Measurements from ENCODE around the gene PPP6R3. TPM values are rescaled to one million over a fixed set of nuclear protein-coding genes. Genes with fewer than 3 reads are reported as not detected.

Gene PPP6R3
- total and polyA plus RNA-seq, 2 of the 8 experiments (the other 6 are each of a cell fraction or from before 2014, with no cell fraction given) = 44.6 to 150 TPM

GRCh38 chr11:68469642-68470041, 9.1 kb downstream of the PPP6R3 start:
- Histone ChIP-seq H3K79me2 (ENCODE audit: control insufficient read depth in 1 of 2, insufficient read depth in 2 of 2, low read length in 2 of 2) (peaks cover 81 to 99% of the 10 kb centered on the region in 2 experiments), H4K91ac (replicated peaks; ENCODE audit: insufficient read length, low read length) (no peak overlapping the region), H4K5ac (ENCODE audit: insufficient read length, low read depth, low read length) (no peak overlapping the region), H2AFZ (ENCODE audit: low read length) (no peak overlapping the region), H2BK20ac (ENCODE audit: low read length) (no peak overlapping the region), H3K9ac (replicated peaks in 1 of 4; ENCODE audit: extremely low read depth in 1 of 4, low read depth in 3 of 4, low read length in 3 of 4) (no peak overlapping the region), H2BK12ac (ENCODE audit: low read depth, low read length) (no peak overlapping the region), H3K79me1 (ENCODE audit: low read depth, low read length) (peaks cover 17% of the 10 kb centered on the region), H3K56ac (replicated peaks; ENCODE audit: insufficient read length, low read depth, low read length) (no peak overlapping the region), H2BK15ac (ENCODE audit: low read length) (no peak overlapping the region), H3K27ac (ENCODE audit: low read depth, low read length) (no peak overlapping the region), H3K4me2 (ENCODE audit: insufficient read depth in 1 of 2, low read depth in 2 of 2, low read length in 2 of 2) (0 out of 4 replicates have a peak overlapping the region, but pooled peaks of 1 of the 2 experiments have one; percentile 15), H3K18ac (ENCODE audit: extremely low read depth, low read length) (no peak overlapping the region), H4K8ac (ENCODE audit: extremely low read depth, insufficient read depth, low read length) (no peak overlapping the region), H2BK120ac (replicated peaks; ENCODE audit: low read depth, low read length) (no peak overlapping the region), H3K9me3 (ENCODE audit: insufficient read depth in 2 of 2, low read depth in 1 of 2, low read length in 1 of 2) (no peaks in the 10 kb centered on the region), H3K4me1 (replicated peaks in 1 of 4; ENCODE audit: control insufficient read depth in 3 of 4, insufficient read depth in 4 of 4, low read length in 3 of 4) (peaks cover 4 to 13% (median 7%) of the 10 kb centered on the region in 4 experiments), H3K27me3 (replicated peaks in 1 of 4; ENCODE audit: control insufficient read depth in 3 of 4, extremely low read depth in 1 of 4, insufficient read depth in 3 of 4, low read length in 3 of 4) (no peaks in the 10 kb centered on the region), H2AK5ac (ENCODE audit: low read depth, low read length) (no peak overlapping the region), H2BK5ac (ENCODE audit: low read depth, low read length) (no peak overlapping the region), H3K4me3 (ENCODE audit: extremely low read depth in 1 of 4, insufficient read depth in 2 of 4, low read depth in 3 of 4, low read length in 4 of 4) (no peak overlapping the region), H4K20me1 (replicated peaks in 1 of 2; ENCODE audit: control insufficient read depth in 1 of 2, insufficient read depth in 2 of 2, low read length in 2 of 2) (peaks cover 44 to 62% of the 10 kb centered on the region in 2 experiments), H3K23me2 (ENCODE audit: low read depth, low read length) (0 out of 2 replicates have a peak, but pooled peaks cover 3% of the 10 kb centered on the region), H3K4ac (replicated peaks; ENCODE audit: insufficient read length, low read depth, low read length) (no peak overlapping the region), H3K23ac (ENCODE audit: insufficient read length) (no peak overlapping the region), H3K14ac (ENCODE audit: insufficient read length) (no peak overlapping the region), H3K36me3 (ENCODE audit: control insufficient read depth in 2 of 4, insufficient read depth in 4 of 4, low read length in 3 of 4) (peaks cover 0 to 4% (median 2%) of the 10 kb centered on the region in 4 experiments; a peak in 5 of 8 replicates)
- WGBS, 2 experiments (ENCODE audit: extremely low coverage in 1 of 2, insufficient coverage in 1 of 2, insufficient read length in 1 of 2, insufficient replicate concordance in 2 of 2, low coverage in 1 of 2, low lambda C conversion rate in 2 of 2, missing lambda C conversion rate in 1 of 2) = 72% methylated on average over 1 of the region's 1 CpG; no CpG with 5 or more reads in 1 of the 2 experiments
- CTCF ChIA-PET (ENCODE audit: partially characterized antibody) = interaction anchor here (1.2 kb wide), 1 partner anchor 25 kb away, joined by 3 read pairs; no protein-coding TSS in a partner anchor
- FAIRE-seq (no peak), DNase-seq (ENCODE audit: low read depth in 1 of 2, low spot score in 2 of 2) (no peak)
- POLR2A ChIA-PET (ENCODE audit: partially characterized antibody) = interaction anchor here (0.6 to 2.4 kb wide), 2 partner anchors 10 to 45 kb away, joined by 3 to 8 read pairs; partner anchors contain the start of gene PPP6R3
- TF ChIP-seq CTCF (IDR thresholded peaks at IDR 0.05; ENCODE audit: control extremely low read depth in 1 of 3, insufficient read depth in 1 of 3, low read depth in 1 of 3, low read length in 3 of 3) (no peak), BACH1 (IDR thresholded peaks at IDR 0.05; ENCODE audit: low read length) (no peak), NANOG (IDR thresholded peaks at IDR 0.05; ENCODE audit: insufficient read depth, low read depth, low read length, poor library complexity, severe bottlenecking) (no peak), RNF2 (IDR thresholded peaks at IDR 0.05; ENCODE audit: borderline replicate concordance, low read depth, low read length, missing control alignments, poor library complexity, severe bottlenecking) (no peak), USF2 (IDR thresholded peaks at IDR 0.05; ENCODE audit: low read length) (no peak), TCF12 (IDR thresholded peaks at IDR 0.05; ENCODE audit: low read depth, low read length) (no peak), KDM1A (IDR thresholded peaks at IDR 0.05; ENCODE audit: borderline replicate concordance, low read length) (no peak), KDM4A (IDR thresholded peaks at IDR 0.05; ENCODE audit: low read depth, low read length, severe bottlenecking) (no peak), ASH2L (IDR thresholded peaks at IDR 0.05; ENCODE audit: low read length) (no peak)
